ENCODE data around the gene SLC6A13. TPM values are rescaled to one million over a fixed set of nuclear protein-coding genes. Genes with fewer than 3 reads are reported as not detected.
"Not testable (repeated sequence)": the region's sequence is repeated elsewhere in the genome, so short reads cannot be mapped to it uniquely, and the experiment has no call there.

SLC6A13 gene
- total RNA-seq, 1 experiment from 2014 or later: not detected

DNA sequence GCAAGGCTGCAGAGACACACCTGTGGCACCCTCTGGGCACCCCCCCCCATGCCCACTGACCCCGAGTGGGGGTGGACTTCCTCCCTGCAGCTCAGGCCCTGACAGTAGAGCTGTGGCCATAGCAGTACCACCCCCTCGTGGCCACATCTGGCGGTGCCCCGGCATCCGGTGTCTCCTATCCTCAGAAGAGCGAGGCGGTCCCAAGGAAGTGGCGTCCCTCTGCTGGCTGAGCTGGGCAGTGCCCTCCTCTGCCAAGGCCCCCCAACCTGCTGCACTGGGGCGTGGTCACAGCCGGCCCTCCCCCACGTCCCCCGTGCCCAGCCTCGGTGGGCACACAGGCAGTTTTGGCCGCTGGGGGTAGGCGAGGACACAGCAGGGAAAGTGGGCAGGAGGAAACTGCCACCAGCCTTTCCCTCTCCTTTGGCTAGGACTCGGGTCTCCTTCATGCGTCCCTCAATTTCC lies 42.7 kb downstream of the SLC6A13 start:
- BruUV-seq (replicated peaks): no TSS peak
- no peak overlapping the region for H3K27ac ChIP-seq (ENCODE audit: low read length)
- H3K4me2 ChIP-seq (ENCODE audit: low read length): no peak overlapping the region
- H2AFZ ChIP-seq (ENCODE audit: low read length): no peak overlapping the region
- no peaks in the 10 kb centered on the region for H3F3A ChIP-seq (ENCODE audit: low read length, unreplicated experiment)
- H3K4me3 ChIP-seq (ENCODE audit: low read length): no peak overlapping the region
- ATAC-seq (peak; percentile 37; the same call in 1 of the 2 replicates), DNase-seq (peak; percentile 56)
- no peaks in the 10 kb centered on the region for H4K20me1 ChIP-seq (ENCODE audit: low read length)
- H3K9me2 ChIP-seq (replicated peaks; ENCODE audit: low read length): no peaks in the 10 kb centered on the region
- intact Hi-C loops (cut with micrococcal nuclease): no loop called here
- H3K9me3 ChIP-seq (ENCODE audit: low read length): no peaks in the 10 kb centered on the region
- no peaks in the 10 kb centered on the region for H3K4me1 ChIP-seq (ENCODE audit: insufficient read depth, low read length)
- peaks cover 2% of the 10 kb centered on the region; the same call in 1 of the 2 replicates for H3K27me3 ChIP-seq (ENCODE audit: low read length)
- ChIA-PET CTCF (no interaction called here), POLR2A (ENCODE audit: unreplicated experiment) (no interaction called here)
- H3K36me3 ChIP-seq (ENCODE audit: low read depth, low read length): no peaks in the 10 kb centered on the region; the same call in 1 of the 2 replicates
- H3K79me2 ChIP-seq (ENCODE audit: low read length): no peaks in the 10 kb centered on the region
- TF ChIP-seq, protein P1, sequence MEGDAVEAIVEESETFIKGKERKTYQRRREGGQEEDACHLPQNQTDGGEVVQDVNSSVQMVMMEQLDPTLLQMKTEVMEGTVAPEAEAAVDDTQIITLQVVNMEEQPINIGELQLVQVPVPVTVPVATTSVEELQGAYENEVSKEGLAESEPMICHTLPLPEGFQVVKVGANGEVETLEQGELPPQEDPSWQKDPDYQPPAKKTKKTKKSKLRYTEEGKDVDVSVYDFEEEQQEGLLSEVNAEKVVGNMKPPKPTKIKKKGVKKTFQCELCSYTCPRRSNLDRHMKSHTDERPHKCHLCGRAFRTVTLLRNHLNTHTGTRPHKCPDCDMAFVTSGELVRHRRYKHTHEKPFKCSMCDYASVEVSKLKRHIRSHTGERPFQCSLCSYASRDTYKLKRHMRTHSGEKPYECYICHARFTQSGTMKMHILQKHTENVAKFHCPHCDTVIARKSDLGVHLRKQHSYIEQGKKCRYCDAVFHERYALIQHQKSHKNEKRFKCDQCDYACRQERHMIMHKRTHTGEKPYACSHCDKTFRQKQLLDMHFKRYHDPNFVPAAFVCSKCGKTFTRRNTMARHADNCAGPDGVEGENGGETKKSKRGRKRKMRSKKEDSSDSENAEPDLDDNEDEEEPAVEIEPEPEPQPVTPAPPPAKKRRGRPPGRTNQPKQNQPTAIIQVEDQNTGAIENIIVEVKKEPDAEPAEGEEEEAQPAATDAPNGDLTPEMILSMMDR (conservative IDR thresholded peaks at IDR 0.05; ENCODE audit: low read depth, low read length): peak; percentile 69
- TF ChIP-seq EZH2phosphoT487 (IDR thresholded peaks at IDR 0.05; ENCODE audit: borderline replicate concordance, low read length) (no peak), EZH2 (IDR thresholded peaks at IDR 0.05; ENCODE audit: low read length, unreplicated experiment) (no peak)
- no peak overlapping the region for H3K9ac ChIP-seq (ENCODE audit: low read length)

DNA sequence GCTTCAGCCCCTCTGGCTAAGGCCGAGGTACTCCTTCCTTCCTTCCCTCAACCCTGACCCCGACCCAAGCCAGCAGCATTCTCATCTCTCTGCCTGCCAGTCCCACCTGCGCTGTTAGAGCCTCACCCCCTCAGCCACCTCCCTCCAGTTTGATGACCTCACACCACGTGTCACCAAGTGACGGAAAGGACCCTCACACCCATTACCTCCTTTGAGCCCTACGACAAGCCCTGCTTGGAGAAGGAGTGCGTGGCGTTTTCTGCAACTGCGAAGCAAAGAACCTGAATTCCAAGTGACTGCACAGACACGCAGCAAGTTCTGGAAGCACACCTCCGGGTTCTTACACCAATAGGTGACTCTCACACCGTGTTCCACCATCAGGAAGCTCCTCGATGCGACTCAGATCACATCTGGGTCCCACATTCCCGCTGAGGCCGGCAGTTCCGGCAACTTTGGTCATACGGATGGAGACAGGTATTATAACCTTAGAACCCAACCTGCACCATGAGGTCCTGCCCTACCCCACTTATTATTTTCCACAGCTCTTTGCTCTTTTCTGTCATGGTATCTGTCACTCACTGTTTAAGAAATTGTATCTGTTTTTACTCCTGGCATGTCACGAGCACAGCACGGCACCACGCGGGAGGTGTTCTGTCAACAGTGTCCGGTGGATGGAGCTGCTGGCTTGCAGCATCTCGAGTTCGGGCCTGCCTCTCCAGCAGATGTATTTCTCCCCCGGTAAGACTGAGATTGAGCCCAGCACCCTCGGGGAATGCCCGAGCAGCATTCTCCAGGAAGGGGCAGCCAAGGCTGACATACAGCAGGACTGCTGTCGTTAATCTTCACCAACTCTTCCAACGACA lies 43.7 kb downstream of the SLC6A13 start:
- no peaks in the 10 kb centered on the region for H3K79me2 ChIP-seq (ENCODE audit: low read length)
- H3K36me3 ChIP-seq (ENCODE audit: low read depth, low read length): no peaks in the 10 kb centered on the region; the same call in 1 of the 2 replicates
- H4K20me1 ChIP-seq (ENCODE audit: low read length): no peaks in the 10 kb centered on the region
- peaks cover 11% of the 10 kb centered on the region for H3K27me3 ChIP-seq (ENCODE audit: low read length)
- no peaks in the 10 kb centered on the region for H3K9me2 ChIP-seq (replicated peaks; ENCODE audit: low read length)
- H3K9me3 ChIP-seq (ENCODE audit: low read length): no peaks in the 10 kb centered on the region
- ATAC-seq (no peak), DNase-seq (no peak)
- no peak overlapping the region for H3K9ac ChIP-seq (ENCODE audit: low read length)
- ChIA-PET CTCF (no interaction called here), POLR2A (ENCODE audit: unreplicated experiment) (no interaction called here)
- no peak overlapping the region for H3K27ac ChIP-seq (ENCODE audit: low read length)
- no peaks in the 10 kb centered on the region for H3K4me1 ChIP-seq (ENCODE audit: insufficient read depth, low read length)
- no TSS peak for BruUV-seq (replicated peaks)
- H3F3A ChIP-seq (ENCODE audit: low read length, unreplicated experiment): no peaks in the 10 kb centered on the region
- TF ChIP-seq EZH2phosphoT487 (IDR thresholded peaks at IDR 0.05; ENCODE audit: borderline replicate concordance, low read length) (no peak), EZH2 (IDR thresholded peaks at IDR 0.05; ENCODE audit: low read length, unreplicated experiment) (no peak)
- TF ChIP-seq, protein P1 (conservative IDR thresholded peaks at IDR 0.05; ENCODE audit: low read depth, low read length): no peak
- H3K4me2 ChIP-seq (ENCODE audit: low read length): no peak overlapping the region
- intact Hi-C loops (cut with micrococcal nuclease): no loop called here
- no peak overlapping the region for H3K4me3 ChIP-seq (ENCODE audit: low read length)
- H2AFZ ChIP-seq (ENCODE audit: low read length): no peak overlapping the region

DNA sequence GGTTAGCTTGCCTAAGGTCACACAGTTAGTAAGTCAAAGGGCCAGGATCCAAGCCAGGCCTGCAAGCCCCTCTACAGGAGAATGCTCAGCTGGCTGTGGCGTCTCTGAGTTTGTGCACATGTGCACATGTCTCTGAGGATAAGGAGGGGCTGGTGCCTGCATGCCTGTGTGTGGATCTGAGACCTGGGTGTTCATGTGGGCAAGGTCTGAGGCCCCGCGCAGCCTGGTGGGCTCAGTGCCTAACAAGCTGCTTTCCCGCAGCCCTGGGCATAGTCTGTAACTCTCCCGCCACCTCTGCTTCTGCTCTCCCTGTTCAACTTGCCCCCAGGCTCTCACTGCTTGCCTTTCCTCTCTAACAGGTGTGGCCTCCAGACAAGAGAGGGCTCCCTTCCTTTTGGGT lies 44.4 kb downstream of the SLC6A13 start:
- no peaks in the 10 kb centered on the region for H4K20me1 ChIP-seq (ENCODE audit: low read length)
- H3K9me2 ChIP-seq (replicated peaks; ENCODE audit: low read length): no peaks in the 10 kb centered on the region
- H3F3A ChIP-seq (ENCODE audit: low read length, unreplicated experiment): no peaks in the 10 kb centered on the region
- no peak overlapping the region for H3K4me3 ChIP-seq (ENCODE audit: low read length)
- H3K27ac ChIP-seq (ENCODE audit: low read length): no peak overlapping the region
- no peak overlapping the region for H3K4me2 ChIP-seq (ENCODE audit: low read length)
- BruUV-seq (replicated peaks): no TSS peak
- no peak overlapping the region for H3K9ac ChIP-seq (ENCODE audit: low read length)
- TF ChIP-seq EZH2 (IDR thresholded peaks at IDR 0.05; ENCODE audit: low read length, unreplicated experiment): no peak
- TF ChIP-seq EZH2phosphoT487 (IDR thresholded peaks at IDR 0.05; ENCODE audit: borderline replicate concordance, low read length): no peak
- TF ChIP-seq, protein P1 (conservative IDR thresholded peaks at IDR 0.05; ENCODE audit: low read depth, low read length): no peak
- no peaks in the 10 kb centered on the region for H3K9me3 ChIP-seq (ENCODE audit: low read length)
- H3K4me1 ChIP-seq (ENCODE audit: insufficient read depth, low read length): no peaks in the 10 kb centered on the region
- no peak for DNase-seq
- H3K27me3 ChIP-seq (ENCODE audit: low read length): peaks cover 17% of the 10 kb centered on the region
- H3K79me2 ChIP-seq (ENCODE audit: low read length): no peaks in the 10 kb centered on the region
- intact Hi-C loops (cut with micrococcal nuclease): no loop called here
- ChIA-PET CTCF (no interaction called here), POLR2A (ENCODE audit: unreplicated experiment) (no interaction called here)
- no peaks in the 10 kb centered on the region; the same call in 1 of the 2 replicates for H3K36me3 ChIP-seq (ENCODE audit: low read depth, low read length)
- no peak overlapping the region for H2AFZ ChIP-seq (ENCODE audit: low read length)
- ATAC-seq: no peak

DNA sequence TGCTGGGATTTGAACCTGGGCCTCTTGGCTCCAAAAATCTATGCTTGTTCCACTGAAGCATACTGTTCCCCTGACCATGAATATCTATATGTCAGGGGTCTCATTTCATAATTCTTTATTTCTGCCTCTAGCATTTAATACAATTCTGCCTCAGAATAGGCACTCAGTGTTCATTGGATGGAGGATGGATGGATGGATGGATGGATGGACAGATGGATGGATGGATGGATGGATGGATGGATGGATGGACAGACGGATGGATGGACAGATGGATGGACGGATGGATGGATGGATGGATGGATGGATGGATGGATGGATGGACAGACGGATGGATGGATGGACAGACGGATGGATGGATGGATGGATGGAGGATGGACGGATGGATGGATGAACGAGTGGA lies 45.6 kb downstream of the SLC6A13 start:
- ATAC-seq; H3K4me2 ChIP-seq (ENCODE audit: low read length); H3K27ac ChIP-seq (ENCODE audit: low read length); H3K4me3 ChIP-seq (ENCODE audit: low read length); H3K36me3 ChIP-seq (ENCODE audit: low read depth, low read length); CTCF ChIA-PET; H3K9ac ChIP-seq (ENCODE audit: low read length); intact Hi-C loops (cut with micrococcal nuclease); H3K9me3 ChIP-seq (ENCODE audit: low read length); DNase-seq; H3K79me2 ChIP-seq (ENCODE audit: low read length); H3K4me1 ChIP-seq (ENCODE audit: insufficient read depth, low read length); H2AFZ ChIP-seq (ENCODE audit: low read length); H3K9me2 ChIP-seq (replicated peaks; ENCODE audit: low read length); H4K20me1 ChIP-seq (ENCODE audit: low read length); POLR2A ChIA-PET (ENCODE audit: unreplicated experiment); BruUV-seq (replicated peaks); H3F3A ChIP-seq (ENCODE audit: low read length, unreplicated experiment): not testable (repeated sequence)
- peaks cover 21% of the 10 kb centered on the region for H3K27me3 ChIP-seq (ENCODE audit: low read length)

Measured in PC-3 (cell line).